Measurements from ENCODE around the gene ELOVL6.
"Not testable (repeated sequence)": the region's sequence is repeated elsewhere in the genome, so short reads cannot be mapped to it uniquely, and the experiment has no call there.

The ELOVL6 gene

DNA sequence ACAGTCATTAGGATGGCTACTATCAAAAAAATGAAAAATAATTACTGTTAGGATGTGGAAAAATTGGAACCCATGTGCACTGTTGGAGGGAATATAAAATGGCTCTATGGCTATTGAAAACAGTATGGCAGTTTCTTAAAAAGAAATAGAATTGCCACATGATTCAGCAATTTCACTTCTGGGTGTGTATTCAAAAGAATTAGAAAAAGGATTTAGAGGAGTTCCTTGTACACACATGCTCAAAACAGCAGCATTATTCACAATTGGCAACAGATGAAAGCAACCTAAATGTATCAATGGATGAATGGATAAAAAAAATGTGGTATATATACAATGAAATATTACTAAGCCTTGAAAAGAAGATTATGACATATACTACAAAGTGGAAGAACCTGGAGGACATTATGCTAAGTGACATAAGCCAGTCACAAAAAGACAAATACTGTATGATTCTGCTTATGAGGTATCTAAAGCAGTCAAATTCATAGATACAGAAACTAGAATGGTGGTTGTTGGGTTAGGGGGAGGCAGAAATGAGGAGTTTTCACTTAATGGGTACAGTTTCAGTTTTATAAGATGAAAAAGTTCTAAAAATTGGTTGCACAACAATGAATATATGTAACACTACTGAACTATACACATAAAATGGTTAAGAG lies 123.2 kb downstream of the ELOVL6 start:
- no peak for DNase-seq (ENCODE audit: low read depth in 2 of 2)

DNA sequence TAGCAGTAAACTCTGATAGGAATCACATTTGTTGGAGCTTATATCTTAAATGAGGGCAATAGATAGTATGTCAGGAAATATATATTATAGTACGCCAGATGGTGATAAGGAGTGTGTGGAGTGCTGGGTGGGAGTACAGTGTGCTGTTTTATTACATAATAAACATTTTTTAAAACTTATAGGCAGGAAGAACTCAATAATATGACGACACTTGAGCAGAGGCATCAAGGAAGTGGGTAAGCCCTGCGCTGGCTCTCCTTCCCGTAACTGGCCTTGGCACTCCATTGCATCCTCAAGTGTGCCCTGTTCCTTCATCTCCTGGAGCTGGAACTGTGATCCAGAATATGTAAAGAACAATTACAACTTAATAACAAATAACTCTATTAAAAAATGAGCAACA lies 123.8 kb downstream of the ELOVL6 start:
- DNase-seq (ENCODE audit: low read depth in 2 of 2) = no peak

DNA sequence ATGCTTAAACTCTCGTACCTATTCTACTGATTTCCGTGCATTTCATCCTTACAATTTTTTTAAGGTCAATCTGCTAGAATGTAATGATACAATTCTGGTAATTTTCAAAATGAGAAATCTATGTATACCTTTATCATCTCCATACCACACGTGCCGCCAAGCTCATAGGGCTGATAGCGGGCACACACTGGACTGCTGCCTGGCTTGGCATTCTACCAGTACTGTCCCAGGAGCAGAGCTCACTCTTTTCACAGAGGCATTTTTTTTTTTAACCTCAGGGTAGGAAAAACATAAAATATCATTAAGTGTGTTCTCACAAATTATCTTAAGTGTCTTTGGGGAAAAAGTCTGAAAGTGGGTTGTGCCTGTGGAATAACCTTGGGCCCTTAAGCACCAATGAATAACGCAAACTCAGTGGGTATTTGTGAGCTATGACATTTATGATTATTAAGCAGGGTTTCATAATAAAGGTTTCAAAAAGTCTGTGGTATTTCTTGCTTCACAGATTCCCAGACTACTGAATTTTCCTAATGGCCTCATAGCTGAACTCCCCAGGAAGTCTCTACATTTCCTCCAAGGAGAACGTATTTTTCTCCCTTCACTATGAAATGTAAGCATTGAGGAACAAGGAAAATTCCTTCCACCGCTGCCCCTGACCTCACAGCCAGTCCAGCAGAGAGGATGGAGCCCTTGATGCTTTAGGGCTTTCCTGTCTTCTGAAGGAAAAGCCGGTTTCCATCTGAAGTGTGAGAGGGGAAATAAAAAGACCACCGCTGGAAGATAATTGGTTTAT lies 125.2 kb downstream of the ELOVL6 start:
- DNase-seq (ENCODE audit: low read depth in 2 of 2) = no peak

DNA sequence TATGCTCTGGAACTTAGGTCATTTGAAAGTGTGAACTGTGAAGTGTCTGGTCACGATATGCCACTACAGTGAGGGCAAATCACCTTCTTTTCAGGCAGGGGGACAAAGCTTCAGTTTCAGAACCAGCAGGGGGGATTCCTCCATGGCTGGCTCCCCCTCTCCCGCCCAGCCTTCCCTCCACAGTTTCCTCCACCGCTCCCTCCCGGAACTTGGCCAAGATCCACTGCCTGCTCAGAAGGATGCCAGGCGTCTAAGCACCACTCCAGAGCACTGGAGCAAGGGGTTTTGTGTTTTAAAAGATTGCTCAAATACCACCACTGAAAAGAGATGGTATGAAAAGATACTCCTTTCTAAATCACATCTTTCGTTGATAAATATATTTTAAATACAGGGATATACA lies 126.9 kb downstream of the ELOVL6 start:
- DNase-seq (ENCODE audit: low read depth in 2 of 2) = no peak

DNA sequence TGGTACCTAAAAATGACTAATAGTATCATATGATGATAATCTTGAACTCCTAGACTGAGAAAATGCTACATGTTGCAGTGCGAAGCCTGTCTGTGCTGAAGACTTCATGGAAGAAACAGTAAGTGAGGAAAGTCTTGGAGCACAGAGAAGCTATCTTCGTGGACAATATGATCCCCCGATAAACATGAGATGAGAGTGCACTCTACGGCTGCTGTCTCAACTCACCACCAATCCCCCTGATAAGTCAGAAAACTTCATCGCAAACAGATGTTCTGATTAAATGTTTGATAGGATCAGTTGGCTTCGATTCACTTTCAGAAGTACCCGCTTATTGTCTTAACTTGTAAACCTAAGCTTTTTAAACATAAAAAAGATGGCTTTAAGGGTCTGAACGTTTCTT lies 130.2 kb downstream of the ELOVL6 start:
- no peak for DNase-seq (ENCODE audit: low read depth in 2 of 2)

DNA sequence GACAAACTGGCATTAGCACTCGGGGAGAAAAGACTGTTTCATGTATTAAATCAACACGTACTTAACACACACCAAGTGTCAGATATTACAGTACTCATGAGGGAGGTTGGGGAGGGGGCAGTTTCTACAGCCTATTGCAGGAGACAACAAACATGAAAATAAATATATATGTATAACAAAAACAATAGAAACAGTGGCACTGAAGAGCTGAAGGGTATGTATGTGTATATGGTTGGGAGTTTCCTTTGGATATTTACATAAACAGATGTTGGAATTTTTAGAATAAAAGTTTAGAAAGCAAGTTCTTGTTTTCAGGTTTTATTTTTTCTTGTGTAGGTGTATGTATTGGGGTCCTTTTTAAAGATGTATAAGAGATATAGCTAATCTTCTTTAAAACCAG lies 133.5 kb downstream of the ELOVL6 start:
- DNase-seq (ENCODE audit: low read depth in 2 of 2) = no peak

DNA sequence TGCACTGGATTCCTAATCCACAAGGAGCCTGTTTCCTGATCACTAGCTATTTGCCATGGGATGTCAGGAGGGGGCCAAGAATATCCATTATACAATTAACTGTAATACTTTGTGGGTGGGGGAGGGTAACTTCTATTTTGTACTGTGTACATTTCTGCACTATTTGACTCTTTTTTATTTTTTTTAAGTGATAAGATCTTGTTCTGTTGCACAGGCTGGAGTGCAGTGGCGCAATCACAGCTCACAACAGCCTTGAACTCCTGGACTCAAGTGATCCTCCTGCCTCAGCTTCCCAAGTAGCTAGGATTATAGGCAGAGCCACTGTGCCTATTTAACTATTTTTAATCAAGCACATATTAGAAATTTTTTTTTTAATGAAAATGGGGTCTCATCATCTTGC lies 134.1 kb downstream of the ELOVL6 start:
- DNase-seq (ENCODE audit: low read depth in 2 of 2) = no peak

DNA sequence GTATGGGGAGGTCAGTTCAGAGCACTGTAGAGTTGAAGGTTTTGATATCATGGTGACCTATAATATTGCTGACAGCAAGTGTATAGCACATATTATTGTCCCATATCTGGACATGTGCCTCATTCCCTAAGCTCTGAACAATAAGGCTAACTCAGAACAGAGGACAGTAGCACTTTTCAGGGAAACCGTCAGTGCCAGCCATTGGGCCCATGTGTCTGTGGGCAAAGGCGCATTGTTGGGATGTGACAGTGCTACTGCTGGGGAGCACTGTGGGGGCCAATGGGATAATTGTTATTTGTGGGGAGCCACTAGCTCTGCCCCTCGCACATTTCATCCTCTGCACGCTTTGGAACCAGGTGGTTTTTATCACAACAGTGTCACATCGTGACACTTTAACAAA lies 136.2 kb downstream of the ELOVL6 start:
- DNase-seq (ENCODE audit: low read depth in 2 of 2) = no peak

DNA sequence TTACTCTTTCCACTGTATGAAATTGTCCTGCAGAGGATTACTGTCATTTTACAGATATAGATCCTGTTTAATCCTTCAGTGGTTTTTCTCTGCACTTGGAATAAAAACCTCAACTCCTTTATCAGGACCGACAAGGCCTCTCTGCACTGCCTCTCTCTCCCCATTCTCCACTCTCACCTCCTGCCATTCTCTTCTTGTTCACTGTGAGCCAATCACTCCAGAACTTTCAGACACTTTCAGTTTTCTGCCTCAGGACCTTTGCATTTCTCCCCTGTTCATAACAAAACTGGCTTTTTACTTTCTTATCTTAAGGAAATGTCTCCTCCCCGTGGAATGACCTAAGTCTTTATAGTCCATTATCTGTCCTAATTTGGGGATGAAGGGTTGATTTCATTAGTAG lies 137.3 kb downstream of the ELOVL6 start:
- DNase-seq (ENCODE audit: low read depth in 2 of 2) = no peak

DNA sequence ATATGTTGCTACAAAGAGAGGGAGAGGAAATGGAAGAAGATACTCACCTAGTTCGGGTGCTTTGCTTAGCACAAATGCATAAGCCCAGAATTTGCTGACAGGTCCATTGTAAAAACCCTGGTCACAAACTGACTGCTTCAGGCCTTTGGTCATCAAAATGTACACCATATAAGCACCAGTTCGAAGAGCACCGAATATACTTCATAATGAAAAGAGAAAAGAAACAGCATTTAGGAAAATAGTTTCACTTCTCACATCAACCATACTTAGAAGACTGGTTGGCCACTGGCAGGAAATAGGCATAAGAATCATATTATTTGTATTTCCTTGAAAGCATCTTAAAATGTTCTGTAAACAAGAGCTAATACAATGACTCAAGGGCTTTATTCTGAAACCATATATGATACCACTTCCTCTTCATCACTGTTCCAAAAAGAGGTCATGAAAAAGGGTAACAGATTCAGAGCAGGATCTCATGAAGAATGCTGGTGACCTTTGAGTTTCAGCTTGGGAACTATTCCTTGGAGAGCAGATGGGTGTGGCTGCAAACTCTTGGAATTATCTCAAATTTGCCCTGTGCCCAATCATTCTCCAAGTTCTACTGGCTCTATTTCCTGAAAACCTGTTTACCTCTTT lies 138.7 kb downstream of the ELOVL6 start:
- DNase-seq (ENCODE audit: low read depth in 2 of 2) = no peak

DNA sequence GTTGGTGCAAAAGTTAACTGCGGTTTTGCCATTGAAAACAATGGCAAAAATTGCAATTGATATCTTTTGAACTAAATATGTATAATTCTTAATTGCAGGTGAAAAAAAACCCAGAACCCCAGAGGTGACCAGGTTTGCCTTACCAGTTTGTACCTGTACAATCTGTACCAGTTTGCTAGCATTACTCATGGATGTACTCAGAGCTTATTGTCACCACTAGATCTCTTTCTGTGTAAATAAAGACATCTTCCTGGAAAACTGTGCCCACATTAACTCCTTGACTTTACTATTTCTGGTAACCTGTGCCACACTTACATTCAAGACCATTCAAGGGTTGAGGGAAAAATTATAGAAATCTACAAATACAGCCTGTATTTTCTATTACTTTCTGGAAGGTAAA lies 139.7 kb downstream of the ELOVL6 start:
- no peak for DNase-seq (ENCODE audit: low read depth in 2 of 2)

DNA sequence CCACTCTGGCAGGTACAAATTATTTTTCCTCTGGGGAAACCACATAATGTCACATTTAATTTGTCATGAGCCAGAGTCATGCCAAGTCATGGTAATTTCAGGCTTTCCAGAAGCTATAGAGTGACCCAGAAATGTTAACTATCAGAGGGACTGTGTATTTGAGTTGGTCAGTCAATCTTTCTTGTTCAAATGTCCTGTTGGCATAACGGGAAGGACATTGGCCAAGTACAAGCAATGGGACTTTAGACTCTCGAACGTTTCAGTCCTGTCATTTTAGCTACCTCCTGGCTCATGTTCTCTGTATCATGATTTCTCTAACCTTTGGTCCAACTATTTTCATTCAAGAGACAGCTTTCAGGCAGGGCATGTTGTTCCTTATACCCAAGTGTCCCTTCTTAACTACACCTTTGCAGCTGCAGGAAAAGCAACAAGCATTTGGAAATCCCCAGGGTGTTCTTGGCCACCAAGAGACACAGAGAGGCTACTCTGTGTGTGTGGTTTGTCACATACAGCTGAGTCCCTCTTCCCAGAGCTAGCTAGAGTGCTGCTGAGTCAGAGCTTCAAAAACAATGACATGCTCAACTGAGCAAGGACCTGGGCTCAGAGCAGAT lies 143.2 kb downstream of the ELOVL6 start:
- no peak for DNase-seq (ENCODE audit: low read depth in 2 of 2)

DNA sequence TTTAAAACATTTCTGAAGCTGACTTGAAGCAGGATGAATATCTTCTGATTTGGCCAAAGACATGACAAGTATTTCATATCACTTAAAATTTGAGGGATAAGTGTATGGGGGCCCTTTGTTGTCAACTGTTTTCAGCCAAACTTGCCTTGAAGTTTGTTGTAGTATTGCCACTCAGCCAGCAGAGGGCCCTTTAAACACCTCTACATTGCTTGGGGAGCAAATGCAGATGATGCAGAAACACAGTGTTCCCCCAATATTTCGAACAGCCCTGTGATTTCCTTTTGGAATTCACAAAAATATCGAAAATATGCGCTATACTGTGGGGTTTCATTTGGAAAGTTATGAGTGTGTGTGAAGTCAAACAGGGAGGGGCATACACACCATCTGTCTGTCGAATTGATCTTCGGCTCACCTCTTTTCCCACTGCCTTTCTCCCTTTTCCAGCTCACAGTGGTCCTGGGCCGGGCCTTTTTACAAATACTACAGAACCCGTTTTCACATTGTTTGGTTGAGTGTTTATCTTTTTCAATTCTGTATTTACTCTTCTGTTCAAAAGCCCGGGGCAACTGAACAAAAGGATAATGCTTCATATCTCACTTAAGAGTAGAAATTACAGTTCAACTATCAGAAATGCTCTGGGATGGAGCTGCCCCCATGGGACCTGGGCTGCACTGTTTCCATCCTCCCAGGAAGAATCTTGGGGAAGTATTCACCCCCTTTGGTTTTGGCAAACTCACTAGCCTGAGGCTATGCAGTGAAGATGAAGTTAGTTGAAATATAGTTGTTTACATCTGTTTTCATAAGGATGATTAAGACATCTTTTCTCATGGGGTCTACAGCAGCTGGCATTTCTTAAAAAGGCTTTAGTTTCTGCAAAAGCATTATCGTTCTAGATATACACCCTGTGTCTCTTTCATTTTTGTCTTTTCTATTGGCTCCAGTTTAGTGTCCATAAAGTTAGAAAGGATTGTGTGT lies 148.2 kb downstream of the ELOVL6 start:
- DNase-seq (ENCODE audit: low read depth in 2 of 2) = peak; percentile 13 to 19

DNA sequence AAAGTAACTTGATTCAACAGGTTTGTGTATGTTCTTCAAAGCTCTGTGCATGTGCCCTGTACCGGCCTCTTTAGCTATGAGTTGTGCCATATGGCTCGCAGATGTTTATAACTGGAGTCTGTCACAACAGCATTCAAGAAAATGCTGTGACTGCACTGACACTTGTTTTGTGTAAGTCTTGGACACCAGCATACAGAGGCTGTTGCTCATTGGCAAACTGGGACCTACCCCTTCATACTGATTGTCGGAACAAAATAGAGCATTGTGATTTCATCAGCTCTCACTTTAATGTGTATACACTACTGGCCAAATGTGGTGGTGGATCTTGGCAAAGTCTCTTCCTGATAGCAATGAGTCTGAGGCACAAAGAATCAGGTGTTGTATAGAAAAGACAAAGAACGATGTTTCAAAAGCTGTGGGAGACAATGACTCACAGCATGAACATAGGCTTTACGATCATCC lies 151.8 kb downstream of the ELOVL6 start:
- peak; percentile 12 to 17 for DNase-seq (ENCODE audit: low read depth in 2 of 2)

DNA sequence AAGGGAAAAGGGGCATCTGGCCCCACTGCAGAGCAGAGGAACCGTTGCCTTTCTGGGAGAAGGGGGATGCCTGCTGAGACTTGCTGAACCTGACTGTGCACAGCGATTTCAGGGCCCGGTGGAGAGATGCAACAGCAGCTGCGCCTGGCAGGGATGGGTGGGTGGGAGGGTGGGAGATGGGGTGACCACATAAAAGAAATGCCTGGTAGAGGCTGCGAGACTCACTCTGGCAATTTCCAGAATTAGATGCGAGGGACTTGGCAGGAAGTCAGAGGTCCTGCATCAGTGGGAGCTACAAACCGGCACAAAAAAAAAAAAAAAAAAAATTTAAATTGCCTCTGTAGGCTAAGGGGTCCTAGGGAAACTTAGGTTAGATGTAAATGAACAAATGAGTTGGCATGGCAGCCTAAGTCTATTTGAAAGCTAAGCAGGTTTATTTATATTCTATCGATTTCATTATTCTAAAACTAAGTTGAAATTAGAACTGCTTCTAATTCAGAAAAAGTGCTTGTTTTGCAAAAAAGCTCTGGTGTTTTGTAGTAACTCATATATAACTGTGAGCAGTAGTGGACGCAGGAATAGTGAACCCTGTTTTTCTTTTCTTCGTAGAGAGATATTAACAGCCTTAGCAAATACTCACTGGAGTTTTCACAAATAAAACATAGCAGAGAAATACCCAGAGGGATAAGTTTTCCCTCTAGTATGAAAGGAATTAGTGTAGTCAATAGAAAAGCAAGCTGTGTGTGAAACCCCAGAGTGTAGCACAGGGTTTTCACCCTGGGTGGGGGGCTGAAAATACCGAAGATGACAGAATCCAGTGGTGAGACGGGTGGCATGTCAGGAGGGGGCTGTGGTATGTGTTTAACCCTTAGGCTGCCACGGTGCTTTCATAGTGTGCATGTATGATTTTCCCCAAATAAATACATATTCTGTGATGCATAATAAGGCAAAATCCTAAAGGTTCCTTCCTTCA lies 155.6 kb downstream of the ELOVL6 start:
- DNase-seq (ENCODE audit: low read depth in 2 of 2) = no peak

DNA sequence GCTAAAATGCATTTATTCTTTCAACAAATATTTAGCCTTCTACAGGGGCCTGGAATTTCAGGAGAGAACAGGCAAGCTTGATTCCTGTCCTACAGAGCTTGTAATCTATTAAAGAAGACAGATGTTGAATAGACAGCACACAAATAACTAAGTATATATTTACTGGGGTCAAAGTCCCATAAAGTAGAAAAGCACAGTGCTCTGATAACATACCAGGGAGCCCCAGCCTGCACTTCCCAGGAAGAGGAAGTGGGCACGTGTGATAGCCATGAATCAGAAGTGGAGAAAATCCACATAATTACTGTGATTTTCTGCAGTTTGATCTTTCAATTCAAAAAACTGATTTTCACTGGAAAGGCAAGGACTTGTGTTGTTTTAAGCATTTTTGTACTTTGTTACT lies 156.7 kb downstream of the ELOVL6 start:
- DNase-seq (ENCODE audit: low read depth in 2 of 2) = no peak

DNA sequence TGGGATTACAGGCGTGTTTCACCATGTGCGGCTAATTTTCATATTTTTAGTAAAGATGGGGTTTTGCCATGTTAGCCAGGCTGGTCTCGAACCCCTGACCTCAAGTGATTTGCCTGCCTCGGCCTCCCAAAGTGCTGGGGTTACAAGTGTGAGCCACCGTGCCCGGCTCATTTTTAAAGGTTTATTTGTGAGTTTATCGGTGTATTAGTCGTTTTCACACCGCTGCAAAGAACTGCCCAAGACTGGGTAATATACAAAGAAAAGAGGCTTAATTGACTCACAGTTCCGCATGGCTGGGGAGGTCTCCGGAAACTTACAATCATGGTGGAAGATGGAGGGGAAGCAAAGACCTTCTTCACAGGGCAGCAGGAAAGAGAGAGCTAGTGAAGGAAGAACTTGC lies 159.3 kb downstream of the ELOVL6 start:
- DNase-seq (ENCODE audit: low read depth in 2 of 2) = not testable (repeated sequence)

DNA sequence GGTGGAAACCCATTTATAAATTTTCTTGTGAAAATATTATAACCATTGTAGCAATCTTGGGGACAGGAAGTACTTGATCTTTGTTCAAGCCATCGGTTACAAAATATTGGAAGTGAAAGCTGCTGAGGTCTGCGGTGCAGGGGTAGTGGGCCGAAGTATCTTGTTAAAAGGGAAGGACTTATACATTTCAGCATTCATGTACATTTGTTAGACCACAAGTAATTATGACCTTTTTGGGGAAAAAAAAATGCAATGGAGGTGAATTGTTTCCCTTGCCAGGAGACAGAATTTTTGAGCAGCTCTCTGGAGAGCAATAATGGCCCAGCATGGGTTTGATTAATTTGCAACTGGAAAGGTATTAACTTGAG lies 164.4 kb downstream of the ELOVL6 start:
- DNase-seq (ENCODE audit: low read depth in 2 of 2) = no peak

DNA sequence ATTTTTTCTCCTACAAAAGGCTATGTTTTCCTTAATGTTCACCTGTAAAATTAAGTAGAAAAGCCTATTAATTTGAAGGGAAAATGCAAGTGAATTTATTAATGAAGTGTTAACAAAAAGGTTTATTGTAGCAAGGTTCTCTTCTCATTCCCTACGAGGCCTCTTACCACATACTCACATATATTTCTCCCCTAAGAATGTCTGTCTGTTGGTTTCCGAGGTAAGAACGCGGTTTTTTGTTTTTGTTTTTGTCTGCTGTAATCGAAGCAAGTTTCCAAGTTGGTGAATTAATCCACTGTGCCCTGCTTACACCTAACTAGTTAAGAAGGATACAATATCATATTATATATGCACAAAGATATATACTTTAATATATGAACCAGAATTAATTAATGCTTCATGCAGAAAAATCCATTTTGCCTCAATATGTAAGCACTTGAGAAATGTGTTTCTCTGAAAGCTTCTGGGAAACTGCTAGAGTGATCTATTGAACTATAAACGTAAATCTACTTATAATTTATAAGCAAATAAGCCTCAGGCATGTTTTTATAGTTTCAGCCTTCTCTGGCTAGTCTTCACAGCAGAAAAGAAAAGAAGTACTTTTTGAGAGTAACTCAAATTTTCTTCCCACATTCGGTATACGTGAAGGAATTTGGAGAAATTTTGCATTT lies 164.9 kb downstream of the ELOVL6 start:
- DNase-seq (ENCODE audit: low read depth in 2 of 2) = no peak

DNA sequence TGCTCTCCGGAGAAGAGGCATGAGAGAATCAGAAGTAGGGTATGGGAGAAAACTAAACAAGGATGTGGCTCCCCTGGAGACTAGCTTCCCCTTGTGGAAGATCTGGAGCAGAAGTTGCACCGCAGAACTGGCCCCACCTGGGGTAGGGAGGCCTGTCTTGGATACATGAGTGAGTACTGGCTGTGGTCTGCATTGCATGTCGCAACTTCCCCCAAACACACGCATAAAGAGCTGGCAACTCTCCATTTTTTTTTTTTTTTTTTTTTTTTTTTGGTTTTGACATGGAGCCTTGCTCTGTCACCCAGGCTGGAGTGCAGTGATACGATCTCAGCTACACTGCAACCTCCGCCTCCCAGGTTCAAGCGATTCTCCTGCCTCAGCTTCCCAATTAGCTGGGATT lies 165.8 kb downstream of the ELOVL6 start:
- no peak for DNase-seq (ENCODE audit: low read depth in 2 of 2)

Data from fibroblast of skin of left biceps (primary cell).